Stimulated activated CD8-positive, alpha-beta memory T cell treated with anti-CD3 and anti-CD28 coated beads, Interleukin-2, amount 100 ng/mL, for 1 hour (primary cell): ENCODE results near the gene UPB1.
"Not testable (repeated sequence)": the region's sequence is repeated elsewhere in the genome, so short reads cannot be mapped to it uniquely, and the experiment has no call there.

Experiments used
- DNase-seq, 2 donors: peaks; one replicate each; pipeline ENCODE4 v3.0.0-alpha.2; 2020; ENCODE audit warnings: low read depth in 2 of 2

UPB1 gene

GRCh38 chr22:24504956-24505736, 10.0 kb downstream of the UPB1 start:
- no peak for DNase-seq

- no peak for DNase-seq
Observed at GRCh38 chr22:24506802-24507438, 11.8 kb downstream of the UPB1 start.

DNA sequence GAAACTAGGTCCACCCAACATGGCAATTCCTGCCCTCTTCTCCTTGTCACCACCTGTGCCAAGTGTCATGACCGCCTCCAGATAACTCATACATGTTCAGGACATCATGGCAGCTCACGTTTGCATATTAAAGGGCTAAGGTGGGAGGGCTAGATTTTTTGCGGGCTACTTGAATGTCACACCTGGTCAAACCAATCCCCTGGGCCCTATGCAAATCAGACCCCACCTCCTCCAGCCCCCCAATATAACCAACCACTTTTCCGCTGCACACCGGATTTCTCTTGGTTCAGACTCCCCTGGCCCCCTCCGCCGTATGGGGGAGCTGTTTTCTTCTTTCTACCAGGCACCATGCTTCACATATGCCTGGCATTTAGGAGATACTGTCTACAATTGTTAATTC, 12.6 kb downstream of the UPB1 start:
- DNase-seq, result no peak

DNA sequence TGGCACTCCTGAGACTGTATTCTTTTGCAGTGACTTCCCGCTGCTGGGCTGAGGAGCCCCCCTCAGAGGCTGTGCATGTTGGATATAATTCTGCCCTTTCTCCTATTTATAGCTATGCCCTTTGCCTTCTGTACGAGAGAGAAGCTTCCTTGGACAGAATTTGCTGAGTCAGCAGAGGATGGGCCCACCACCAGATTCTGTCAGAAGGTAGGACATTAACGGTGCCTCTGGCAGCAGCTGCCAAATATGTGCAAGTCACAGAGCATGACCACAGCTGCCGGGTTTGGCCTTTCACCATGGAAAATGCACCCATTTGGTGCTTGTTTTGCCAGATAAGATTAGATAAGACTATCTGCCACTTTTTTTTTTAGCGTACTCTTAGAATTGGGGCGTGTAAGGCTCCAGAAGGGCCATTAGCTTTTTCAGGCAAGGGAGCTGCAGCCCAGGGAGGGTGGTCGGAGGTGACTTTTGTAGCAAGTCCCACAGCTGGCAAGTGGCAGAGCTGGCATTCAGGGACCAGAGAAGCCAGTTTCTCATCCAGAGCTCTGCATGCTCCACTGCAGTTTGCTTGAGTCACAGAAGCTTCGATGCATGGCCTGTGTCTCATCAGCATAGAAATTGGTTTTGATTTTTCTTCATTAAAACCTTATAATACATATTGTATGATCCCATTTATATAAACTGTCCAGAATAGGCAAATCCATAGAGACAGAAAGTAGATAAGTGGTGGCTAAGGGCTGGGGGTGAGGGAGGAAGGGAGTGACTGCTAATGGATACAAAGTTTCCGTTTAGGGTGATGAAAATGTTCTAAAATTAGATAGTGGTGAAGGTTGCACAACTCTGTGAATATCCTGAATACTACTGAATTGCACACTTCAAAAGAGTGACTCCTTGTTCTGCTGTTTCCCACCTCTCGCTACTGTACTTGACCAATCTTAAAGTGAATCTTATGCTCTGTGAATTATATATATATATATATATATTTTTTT, 15.8 kb downstream of the UPB1 start:
- DNase-seq, result no peak

DNA sequence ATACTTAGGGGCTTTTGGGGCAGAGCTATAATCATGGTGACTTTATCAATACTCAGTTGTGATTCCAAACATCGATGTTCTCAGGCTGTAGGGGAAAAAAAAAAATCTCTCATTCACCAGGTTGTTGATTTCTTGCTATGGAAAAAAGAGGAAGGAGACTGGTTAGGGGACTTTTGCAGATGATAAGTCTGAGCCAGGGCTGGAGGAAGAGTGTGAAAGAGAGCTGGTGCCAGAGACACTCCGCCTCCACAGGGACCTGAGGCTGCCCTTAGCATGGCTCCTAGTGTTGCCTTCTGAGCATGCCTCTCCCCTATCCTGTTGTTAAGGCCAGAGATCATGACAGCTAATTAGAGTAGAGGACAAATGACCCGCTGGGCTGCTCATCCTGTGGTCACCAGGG, 16.9 kb downstream of the UPB1 start:
- DNase-seq, result no peak

GRCh38 chr22:24513378-24514240, 18.5 kb downstream of the UPB1 start:
- no peak for DNase-seq

DNA sequence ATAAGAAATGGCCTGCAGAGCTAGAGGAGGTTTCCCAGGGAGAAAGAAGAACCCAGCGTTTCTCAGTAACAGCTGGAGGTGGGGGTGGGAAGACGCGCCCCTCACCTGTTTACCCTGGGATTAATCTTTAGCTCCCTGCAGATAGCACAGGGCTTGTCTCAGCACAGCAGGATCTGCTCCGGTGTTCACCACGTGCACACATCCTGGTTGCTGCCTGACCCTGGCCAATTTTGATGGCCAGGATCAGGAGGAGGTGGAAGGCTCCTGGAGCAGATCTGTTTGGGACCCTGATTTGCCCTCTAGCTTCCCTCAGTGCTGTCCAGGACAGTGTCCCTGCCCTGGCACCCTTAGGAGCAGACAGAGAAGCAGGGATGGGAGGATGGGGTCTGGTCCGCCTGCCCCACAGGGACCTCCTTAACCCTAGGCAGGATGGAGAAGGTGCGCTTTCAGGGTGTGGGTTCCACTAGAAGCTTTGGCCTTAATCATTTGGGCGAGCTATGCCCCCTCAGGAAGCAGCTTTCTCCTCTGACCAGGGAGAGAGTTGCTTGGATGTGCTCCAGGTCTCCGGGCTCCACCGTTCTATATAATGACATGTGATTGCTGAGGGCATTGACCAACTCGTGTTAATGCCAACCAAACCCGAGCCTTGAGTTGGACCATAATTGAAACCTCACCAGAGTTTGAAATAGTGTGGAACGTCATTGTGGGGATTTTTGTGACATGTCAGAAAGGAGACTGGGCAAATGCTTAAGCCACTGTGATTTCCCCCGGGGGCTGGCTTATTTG, 19.3 kb downstream of the UPB1 start:
- DNase-seq, result no peak

GRCh38 chr22:24515027-24515338, 19.9 kb downstream of the UPB1 start:
- no peak for DNase-seq

DNA sequence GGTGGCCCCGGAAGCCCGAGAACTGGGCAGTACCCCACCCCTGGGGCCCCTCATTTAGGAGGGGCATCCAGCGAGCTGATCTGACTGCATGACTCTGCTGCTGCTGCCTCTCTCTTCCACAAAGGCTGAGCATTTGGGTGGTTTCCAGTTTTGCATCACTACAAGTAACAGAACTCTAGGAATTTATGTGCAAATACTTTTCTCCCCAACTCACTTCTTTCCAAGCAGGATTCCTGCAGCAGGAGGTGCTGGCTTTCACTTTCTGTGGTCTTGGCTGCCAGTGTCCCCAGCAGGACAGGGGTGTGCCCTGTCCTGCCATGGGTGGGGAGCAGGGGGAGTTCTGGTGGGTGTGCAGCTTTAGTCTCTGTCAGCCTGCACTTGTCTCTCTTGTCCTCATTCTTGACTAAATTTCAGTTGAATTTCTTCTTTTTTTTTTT, 21.2 kb downstream of the UPB1 start:
- no peak for DNase-seq

GRCh38 chr22:24517446-24517845, 22.3 kb downstream of the UPB1 start:
- DNase-seq, result no peak

GRCh38 chr22:24518228-24518627, 23.1 kb downstream of the UPB1 start:
- no peak for DNase-seq

DNA sequence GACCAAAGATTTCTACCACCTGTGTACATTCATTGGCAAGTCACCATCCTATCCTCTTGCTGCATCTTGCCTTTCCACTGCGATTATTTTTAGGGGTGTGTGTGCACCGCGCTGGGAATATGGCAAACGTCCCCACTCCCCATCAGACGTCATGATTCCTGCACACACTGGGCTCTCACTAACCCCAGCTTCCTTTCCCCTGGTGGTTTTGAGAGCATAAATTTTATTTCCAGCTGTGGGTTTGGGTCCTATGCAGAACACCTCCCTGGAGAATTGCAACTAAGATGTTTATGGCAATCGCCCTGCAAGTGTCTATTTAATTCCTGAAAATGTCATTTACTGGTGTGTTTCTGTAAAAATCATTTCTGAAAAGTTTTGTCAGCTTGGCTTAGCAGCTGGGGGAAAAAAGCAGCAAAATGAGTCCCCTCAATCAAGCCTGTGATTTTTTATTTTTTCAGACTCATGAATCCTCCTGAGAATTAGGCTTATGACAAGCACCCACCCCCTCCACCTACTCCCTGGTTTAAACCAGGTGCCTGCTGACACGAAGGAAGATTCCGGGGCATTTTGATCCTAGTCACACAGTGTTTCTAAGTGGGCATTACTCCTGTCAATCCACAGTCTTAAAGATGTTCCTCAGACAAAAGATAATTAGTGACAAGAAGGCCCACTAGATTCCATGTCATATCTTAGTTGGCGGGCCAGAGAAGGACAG, 23.8 kb downstream of the UPB1 start:
- no peak for DNase-seq

DNA sequence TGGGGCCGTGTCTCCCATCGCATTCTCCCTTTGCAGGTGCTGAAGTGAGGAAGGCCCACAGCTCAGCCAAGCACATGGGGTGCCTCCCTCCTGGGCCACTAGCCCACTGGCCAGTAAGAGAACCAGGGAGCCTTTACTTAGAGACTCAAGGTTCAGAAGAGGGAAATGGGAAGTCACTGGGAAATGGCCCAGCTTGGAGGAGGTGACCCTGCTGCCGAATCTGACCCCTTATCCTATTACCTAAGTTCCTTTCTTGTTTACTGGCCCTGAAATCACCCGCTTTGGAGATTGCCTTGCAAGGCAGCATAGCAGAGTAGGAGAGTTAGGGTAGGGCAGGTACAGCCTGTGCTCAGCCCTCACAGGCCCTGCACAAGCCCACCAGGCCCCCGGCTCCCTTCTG, 24.4 kb downstream of the UPB1 start:
- no peak for DNase-seq

DNA sequence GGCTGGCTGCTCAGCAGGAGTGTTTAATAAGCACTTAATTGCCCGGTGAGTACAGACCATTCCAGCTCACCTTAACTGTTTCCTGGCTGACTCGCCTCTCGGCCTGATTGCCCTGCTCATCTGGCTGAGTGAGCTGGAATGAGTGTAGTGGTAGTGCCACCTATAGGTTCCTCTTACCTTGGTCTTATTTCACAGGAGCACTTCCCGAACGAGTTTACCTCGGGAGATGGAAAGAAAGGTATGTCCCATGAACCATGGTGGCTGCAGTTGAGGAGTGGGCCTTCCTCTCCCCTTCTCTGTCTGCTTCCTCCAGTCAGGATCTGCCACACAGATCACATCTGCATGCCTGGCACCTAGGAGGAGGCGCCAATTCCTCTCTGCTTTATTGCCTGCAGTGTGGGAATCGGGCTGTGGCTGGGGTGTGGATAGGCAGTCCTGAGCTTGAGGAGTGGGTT, 26.7 kb downstream of the UPB1 start:
- DNase-seq, result no peak

- DNase-seq, result no peak
Observed at GRCh38 chr22:24523873-24524272, 28.7 kb downstream of the UPB1 start.

- DNase-seq, result peak; percentile 45 to 57
Observed at GRCh38 chr22:24525416-24526037, 30.4 kb downstream of the UPB1 start.

DNA sequence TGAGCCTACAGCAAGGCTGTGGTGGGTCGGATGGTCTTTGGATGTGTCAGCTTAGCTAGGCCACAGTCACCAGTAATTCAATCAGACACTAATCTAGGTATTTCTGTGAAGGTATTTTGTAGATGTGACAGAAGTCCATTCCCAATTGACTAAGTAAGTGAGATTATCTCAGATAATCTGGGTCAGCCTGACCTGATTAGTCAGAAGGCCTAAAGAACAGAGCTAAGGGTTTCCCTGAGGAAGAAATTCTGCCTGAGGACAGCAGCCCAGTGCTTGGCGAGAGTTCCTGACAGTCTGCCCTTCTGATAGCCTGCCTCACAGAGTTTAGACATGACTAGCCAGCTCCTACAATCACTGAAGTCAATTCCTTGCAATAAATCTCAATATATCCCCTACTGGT, 31.1 kb downstream of the UPB1 start:
- DNase-seq, result no peak

DNA sequence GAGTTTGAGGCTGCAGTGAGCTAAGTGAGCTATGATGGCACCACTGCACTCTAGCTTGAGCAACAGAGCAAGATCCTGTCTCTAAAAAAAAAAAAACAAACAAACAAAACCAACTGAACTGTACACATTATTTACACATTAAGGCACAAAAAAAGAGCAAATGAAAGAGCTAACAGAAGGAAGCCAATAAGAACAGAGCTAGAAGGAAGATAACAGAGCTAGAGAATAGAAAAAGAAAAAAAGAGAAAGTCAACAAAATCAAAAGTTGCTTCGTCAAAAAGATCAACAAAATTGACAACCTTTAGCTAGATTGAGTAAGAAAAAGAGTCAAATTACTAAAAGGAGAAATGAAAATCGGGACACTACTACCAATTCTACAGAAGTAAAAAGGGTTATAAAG, 34.8 kb downstream of the UPB1 start:
- no peak for DNase-seq

DNA sequence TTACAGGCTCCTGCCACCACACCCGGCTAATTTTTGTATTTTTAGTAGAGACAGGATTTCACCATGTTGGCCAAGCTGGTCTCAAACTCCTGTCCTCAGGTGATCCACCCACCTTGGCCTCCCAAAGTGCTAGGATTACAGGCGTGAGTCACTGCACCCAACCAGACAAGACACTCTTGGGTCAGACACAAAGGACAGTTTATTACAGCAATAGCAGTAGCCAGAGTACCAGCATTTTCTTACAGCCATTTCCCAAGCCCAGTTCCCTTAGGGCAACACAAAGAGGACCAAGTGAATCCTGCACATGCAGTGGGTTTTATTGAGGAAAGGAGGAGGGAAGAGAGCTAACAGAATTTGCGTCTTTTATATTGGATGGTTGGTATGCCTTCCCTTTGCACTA, 35.8 kb downstream of the UPB1 start:
- not testable (repeated sequence) for DNase-seq
